ENCODE measurements around the gene GDF2. TPM values are rescaled to one million over a fixed set of nuclear protein-coding genes. Genes with fewer than 3 reads are reported as not detected.

GDF2 gene
- total and polyA plus RNA-seq, 10 of the 15 experiments (the other 5 are each of a cell fraction or from before 2014, with no cell fraction given) = not detected

- H3K4me1 ChIP-seq (ENCODE audit: control insufficient read depth, insufficient read depth, low read length) = no peaks in the 10 kb centered on the region
- ChIA-PET CTCF (interaction anchor here (0.7 kb wide), 1 partner anchor 26 kb away, joined by 3 read pairs; no protein-coding TSS in a partner anchor), POLR2A (no interaction called here), RAD21 (ENCODE audit: unreplicated experiment) (no interaction called here), SMC1A (ENCODE audit: uncharacterized antibody, unreplicated experiment) (no interaction called here)
- 51% methylated on average over 5 of the region's 5 CpGs for WGBS (ENCODE audit: insufficient coverage, insufficient replicate concordance, low lambda C conversion rate, missing lambda C conversion rate)
- H3K9me3 ChIP-seq (replicated peaks; ENCODE audit: control insufficient read depth, insufficient read depth, low read length) = no peaks in the 10 kb centered on the region
- H3K9ac ChIP-seq (ENCODE audit: control insufficient read depth, insufficient read depth, low read length) = no peak overlapping the region
- no peaks in the 10 kb centered on the region; a peak in 3 of 4 replicates for H3K27me3 ChIP-seq (replicated peaks in 1 of 2; ENCODE audit: control insufficient read depth in 2 of 2, insufficient read depth in 2 of 2, low read length in 1 of 2)
- ATAC-seq (no peak), FAIRE-seq (no peak), DNase-seq (ENCODE audit: low read depth, low spot score) (no peak)
- H3K4me3 ChIP-seq = no peak overlapping the region
- BruUV-seq (replicated peaks) = no TSS peak
- H3K27ac ChIP-seq (ENCODE audit: control insufficient read depth, insufficient read depth) = no peak overlapping the region
- intact Hi-C loops (cut with micrococcal nuclease; ENCODE audit: unreplicated experiment) = no loop called here
- no peak for TF ChIP-seq USF2 (IDR thresholded peaks at IDR 0.05; ENCODE audit: borderline replicate concordance, low read depth, low read length)
- no peaks in the 10 kb centered on the region for H3K36me3 ChIP-seq (ENCODE audit: control insufficient read depth in 2 of 2, insufficient read depth in 2 of 2, low read length in 1 of 2)
- H2AFZ ChIP-seq (ENCODE audit: control insufficient read depth, low read depth, low read length) = no peak overlapping the region
- H3K4me2 ChIP-seq (ENCODE audit: control insufficient read depth, insufficient read depth) = no peak overlapping the region
- no peaks in the 10 kb centered on the region for H3K79me2 ChIP-seq (ENCODE audit: control insufficient read depth, insufficient read depth, low read length)
- in situ Hi-C loops (cut with MboI) = no loop called here
- H4K20me1 ChIP-seq (ENCODE audit: control insufficient read depth, insufficient read depth) = no peaks in the 10 kb centered on the region
Observed at GRCh38 chr10:47335906-47336305, 13.7 kb downstream of the GDF2 start.

GRCh38 chr10:47336387-47337134, 14.3 kb downstream of the GDF2 start:
- in situ Hi-C loops (cut with MboI) = no loop called here
- no peak for DNase-seq (ENCODE audit: low read depth, low spot score)
- ChIA-PET CTCF (no interaction called here), RAD21 (ENCODE audit: unreplicated experiment) (no interaction called here), POLR2A (no interaction called here), SMC1A (ENCODE audit: uncharacterized antibody, unreplicated experiment) (no interaction called here)
- Histone ChIP-seq H3K4me3 (no peak overlapping the region), H4K20me1 (ENCODE audit: control insufficient read depth, insufficient read depth) (no peaks in the 10 kb centered on the region), H3K27me3 (replicated peaks in 1 of 2; ENCODE audit: control insufficient read depth in 2 of 2, insufficient read depth in 2 of 2, low read length in 1 of 2) (no peaks in the 10 kb centered on the region; a peak in 2 of 4 replicates), H3K4me1 (ENCODE audit: control insufficient read depth, insufficient read depth, low read length) (no peaks in the 10 kb centered on the region), H3K79me2 (ENCODE audit: control insufficient read depth, insufficient read depth, low read length) (no peaks in the 10 kb centered on the region), H2AFZ (ENCODE audit: control insufficient read depth, low read depth, low read length) (no peak overlapping the region), H3K36me3 (ENCODE audit: control insufficient read depth in 2 of 2, insufficient read depth in 2 of 2, low read length in 1 of 2) (no peaks in the 10 kb centered on the region), H3K4me2 (ENCODE audit: control insufficient read depth, insufficient read depth) (no peak overlapping the region), H3K9ac (ENCODE audit: control insufficient read depth, insufficient read depth, low read length) (no peak overlapping the region), H3K27ac (ENCODE audit: control insufficient read depth, insufficient read depth) (no peak overlapping the region), H3K9me3 (replicated peaks; ENCODE audit: control insufficient read depth, insufficient read depth, low read length) (no peaks in the 10 kb centered on the region)
- intact Hi-C loops (cut with micrococcal nuclease; ENCODE audit: unreplicated experiment) = no loop called here
- FAIRE-seq = no peak
- no peak for ATAC-seq
- TF ChIP-seq E4F1 (IDR thresholded peaks at IDR 0.05; ENCODE audit: borderline replicate concordance, partially characterized antibody) (no peak), PAX8 (IDR thresholded peaks at IDR 0.05) (no peak), CEBPB (IDR thresholded peaks at IDR 0.05; ENCODE audit: borderline replicate concordance in 1 of 2, low read depth in 2 of 2, low read length in 2 of 2) (no peak)
- WGBS (ENCODE audit: insufficient coverage, insufficient replicate concordance, low lambda C conversion rate, missing lambda C conversion rate) = 63% methylated on average over 15 of the region's 15 CpGs
- no TSS peak for BruUV-seq (replicated peaks)

All from GM12878 (cell line).